Spinal cord (tissue), 10 donors: ENCODE measurements around the gene TRAPPC1. TPM values are rescaled to one million over a fixed set of nuclear protein-coding genes. Genes with fewer than 3 reads are reported as not detected.

Source experiments
- DNase-seq, 6 donors: peaks; one replicate each; pipeline versions ENCODE4 v3.0.0 to v3.0.0-alpha.2; 2013 to 2015; ENCODE audit warnings: low spot score in 6 of 6, low read depth in 4 of 6
- H3K27ac ChIP-seq: one replicate; pipeline ENCODE4 v1.5.1; 2013; ENCODE audit warnings: low read depth, low read length, control low read depth
- H3K27me3 ChIP-seq: one replicate; pipeline ENCODE4 v1.6.1; 2013; ENCODE audit warnings: low read length; ENCODE audit not compliant: control insufficient read depth, insufficient read depth
- H3K36me3 ChIP-seq: one replicate; pipeline ENCODE4 v1.6.1; 2013; ENCODE audit warnings: low read length; ENCODE audit not compliant: control insufficient read depth, insufficient read depth
- H3K4me1 ChIP-seq: one replicate; pipeline ENCODE4 v1.6.1; 2013; ENCODE audit warnings: low read length; ENCODE audit not compliant: control insufficient read depth, insufficient read depth
- H3K4me3 ChIP-seq: one replicate; pipeline ENCODE4 v1.5.1; 2013; ENCODE audit warnings: low read depth, low read length, control low read depth
- H3K9me3 ChIP-seq: one replicate; pipeline ENCODE4 v1.6.1; 2013; ENCODE audit warnings: low read length; ENCODE audit not compliant: control insufficient read depth, insufficient read depth
- WGBS: methylation state at CpG from one replicate; pipeline ENCODE4 v1.1.5; 2013; ENCODE audit warnings: missing lambda C conversion rate; ENCODE audit not compliant: insufficient coverage; 5-methylcytosine and 5-hydroxymethylcytosine counted together
- polyA plus RNA-seq, 2 donors: library from polyadenylated mRNA; unstranded; fragments of 120-200 nt; gene quantifications; one replicate each; pipeline ENCODE4 v1.2.1, GENCODE V29; 2013; ENCODE audit not compliant: insufficient read length in 2 of 2
- total RNA-seq, 2 donors: library from RNA; depleted of rRNA in 1 of 2; stranded (reverse); fragments of 120-200 nt in 1 of 2; fragments of >200 nt in 1 of 2; gene quantifications; one replicate each; pipeline versions ENCODE4 v1.2.3 to v1.2.4, GENCODE V29; 2013 to 2014
- donor health status: healthy.

TRAPPC1 gene
- total and polyA plus RNA-seq, 4 donors, result 21.5 to 177 (median 101) TPM

GRCh38 chr17:7912927-7913524 is 18.7 kb downstream of the TRAPPC1 start:
- peaks cover 41% of the 10 kb centered on the region for H3K36me3 ChIP-seq

GRCh38 chr17:7911116-7911515 is 20.6 kb downstream of the TRAPPC1 start:
- Histone ChIP-seq H3K27ac (no peak overlapping the region), H3K9me3 (no peaks in the 10 kb centered on the region), H3K4me3 (no peak overlapping the region), H3K4me1 (peaks cover 12% of the 10 kb centered on the region), H3K27me3 (no peaks in the 10 kb centered on the region), H3K36me3 (peaks cover 60% of the 10 kb centered on the region)
- DNase-seq, result no peak
- WGBS, result 82% methylated on average over 2 of the region's 9 CpGs

More at GRCh38 chr17:7912927-7913524, 18.7 kb downstream of the TRAPPC1 start:
- Histone ChIP-seq H3K27me3 (no peaks in the 10 kb centered on the region), H3K27ac (no peak overlapping the region), H3K4me3 (no peak overlapping the region), H3K4me1 (peaks cover 21% of the 10 kb centered on the region), H3K9me3 (no peaks in the 10 kb centered on the region)
- peak in 2 of 6 donors; percentile 81 to 90 for DNase-seq
- no CpG with 5 or more reads among the region's 3 CpGs for WGBS

GRCh38 chr17:7910711-7911110 is 21.0 kb downstream of the TRAPPC1 start:
- no peaks in the 10 kb centered on the region for H3K27me3 ChIP-seq
- no peak overlapping the region for H3K4me3 ChIP-seq
- H3K36me3 ChIP-seq, result peaks cover 64% of the 10 kb centered on the region
- DNase-seq, result no peak
- WGBS, result 95% methylated on average over 12 of the region's 13 CpGs
- no peaks in the 10 kb centered on the region for H3K9me3 ChIP-seq
- H3K4me1 ChIP-seq, result peaks cover 10% of the 10 kb centered on the region
- H3K27ac ChIP-seq, result no peak overlapping the region

GRCh38 chr17:7910281-7910680 is 21.5 kb downstream of the TRAPPC1 start:
- 92% methylated on average over 15 of the region's 15 CpGs for WGBS
- Histone ChIP-seq H3K9me3 (no peaks in the 10 kb centered on the region), H3K27me3 (no peaks in the 10 kb centered on the region), H3K4me1 (peaks cover 8% of the 10 kb centered on the region), H3K4me3 (no peak overlapping the region), H3K36me3 (peaks cover 68% of the 10 kb centered on the region), H3K27ac (no peak overlapping the region)
- DNase-seq, result no peak

- no peak for DNase-seq
- peaks cover 78% of the 10 kb centered on the region for H3K36me3 ChIP-seq
- 95% methylated on average over 28 of the region's 29 CpGs for WGBS
Measured at GRCh38 chr17:7909089-7909488, 22.7 kb downstream of the TRAPPC1 start.

GRCh38 chr17:7903154-7904103 is 28.3 kb downstream of the TRAPPC1 start:
- Histone ChIP-seq H3K27me3 (no peaks in the 10 kb centered on the region), H3K27ac (no peak overlapping the region), H3K36me3 (peaks cover 92% of the 10 kb centered on the region), H3K9me3 (no peaks in the 10 kb centered on the region), H3K4me3 (no peak overlapping the region), H3K4me1 (peaks cover 5% of the 10 kb centered on the region)
- 38% methylated on average over 15 of the region's 22 CpGs for WGBS
- peak in 2 of 6 donors; percentile 7 to 33 for DNase-seq

More at GRCh38 chr17:7909089-7909488, 22.7 kb downstream of the TRAPPC1 start:
- no peak overlapping the region for H3K4me3 ChIP-seq
- H3K27ac ChIP-seq, result no peak overlapping the region
- H3K4me1 ChIP-seq, result peaks cover under 1% of the 10 kb centered on the region
- no peaks in the 10 kb centered on the region for H3K27me3 ChIP-seq
- H3K9me3 ChIP-seq, result no peaks in the 10 kb centered on the region

- Histone ChIP-seq H3K36me3 (peaks cover 94% of the 10 kb centered on the region), H3K27ac (no peak overlapping the region), H3K4me3 (no peak overlapping the region), H3K4me1 (peaks cover 7% of the 10 kb centered on the region), H3K27me3 (no peaks in the 10 kb centered on the region), H3K9me3 (no peaks in the 10 kb centered on the region)
- peak in 2 of 6 donors; percentile 39 to 48 for DNase-seq
- WGBS, result 83% methylated on average over 3 of the region's 6 CpGs
Measured at GRCh38 chr17:7897773-7898172, 34.0 kb downstream of the TRAPPC1 start.

GRCh38 chr17:7897090-7897489 is 34.7 kb downstream of the TRAPPC1 start:
- DNase-seq, result no peak
- H3K27me3 ChIP-seq, result no peaks in the 10 kb centered on the region
- no peaks in the 10 kb centered on the region for H3K9me3 ChIP-seq
- H3K27ac ChIP-seq, result no peak overlapping the region
- no peak overlapping the region for H3K4me3 ChIP-seq
- H3K36me3 ChIP-seq, result peaks cover 93% of the 10 kb centered on the region
- H3K4me1 ChIP-seq, result peaks cover 7% of the 10 kb centered on the region
- 90% methylated on average over 13 of the region's 13 CpGs for WGBS

GRCh38 chr17:7894866-7895265 is 36.9 kb downstream of the TRAPPC1 start:
- Histone ChIP-seq H3K36me3 (peaks cover 92% of the 10 kb centered on the region), H3K27me3 (no peaks in the 10 kb centered on the region), H3K9me3 (no peaks in the 10 kb centered on the region), H3K27ac (no peak overlapping the region), H3K4me3 (no peak overlapping the region), H3K4me1 (peaks cover 14% of the 10 kb centered on the region)
- DNase-seq, result no peak
- 96% methylated on average over 4 of the region's 8 CpGs for WGBS
